Measurements from ENCODE around the gene GNAT2.

The GNAT2 gene

GRCh38 chr1:109605381-109605780 lies 14.0 kb downstream of the GNAT2 start:
- no peak for DNase-seq

- DNase-seq, result no peak
These were observed 16.2 kb downstream of the GNAT2 start for GRCh38 chr1:109603229-109603628.

GRCh38 chr1:109598655-109599054 lies 20.8 kb downstream of the GNAT2 start:
- no peak for DNase-seq

GRCh38 chr1:109598156-109598555 lies 21.3 kb downstream of the GNAT2 start:
- DNase-seq, result no peak

- peak; percentile 52 for DNase-seq
These were observed 23.9 kb downstream of the GNAT2 start for GRCh38 chr1:109595531-109595930.

GRCh38 chr1:109592916-109593315 lies 26.5 kb downstream of the GNAT2 start:
- no peak for DNase-seq

GRCh38 chr1:109589679-109590078 lies 29.7 kb downstream of the GNAT2 start:
- DNase-seq, result no peak

- no peak for DNase-seq
These were observed 30.2 kb downstream of the GNAT2 start for GRCh38 chr1:109589177-109589576.

- no peak for DNase-seq
These were observed 33.4 kb downstream of the GNAT2 start for GRCh38 chr1:109586055-109586454.

GRCh38 chr1:109584766-109585165 lies 34.6 kb downstream of the GNAT2 start:
- no peak for DNase-seq

GRCh38 chr1:109582021-109582420 lies 37.4 kb downstream of the GNAT2 start:
- DNase-seq, result no peak

- DNase-seq, result no peak
These were observed 39.9 kb downstream of the GNAT2 start for GRCh38 chr1:109579491-109579890.

- no peak for DNase-seq
These were observed 40.4 kb downstream of the GNAT2 start for GRCh38 chr1:109578947-109579443.

GRCh38 chr1:109573785-109574184 lies 45.6 kb downstream of the GNAT2 start:
- DNase-seq, result no peak

- no peak for DNase-seq
These were observed 49.0 kb downstream of the GNAT2 start for GRCh38 chr1:109570414-109570813.

GRCh38 chr1:109569323-109569722 lies 50.1 kb downstream of the GNAT2 start:
- no peak for DNase-seq

- peak; percentile 49 for DNase-seq
These were observed 51.3 kb downstream of the GNAT2 start for GRCh38 chr1:109567877-109568672.

GRCh38 chr1:109566982-109567381 lies 52.4 kb downstream of the GNAT2 start:
- no peak for DNase-seq

- DNase-seq, result no peak
These were observed 54.2 kb downstream of the GNAT2 start for GRCh38 chr1:109565241-109565640.

- no peak for DNase-seq
These were observed 55.1 kb downstream of the GNAT2 start for GRCh38 chr1:109564194-109564878.

- DNase-seq, result no peak
These were observed 59.4 kb downstream of the GNAT2 start for GRCh38 chr1:109559995-109560394.

- no peak for DNase-seq
These were observed 61.9 kb downstream of the GNAT2 start for GRCh38 chr1:109557520-109557919.

- DNase-seq, result no peak
These were observed 62.9 kb downstream of the GNAT2 start for GRCh38 chr1:109556563-109556962.

Measured in kidney glomerular epithelial cell (primary cell).